GM12875 (cell line): ENCODE measurements around the gene THSD7A.

Experiments
- H3K4me3 ChIP-seq: one replicate; pipeline ENCODE4 v1.5.1; 2011; ENCODE audit warnings: low read depth, low read length, control low read depth
- TF ChIP-seq, protein P1 (sequence below): IDR thresholded peaks from 2 replicates; pipeline ENCODE4 v1.5.1; 2011; ENCODE audit warnings: low read depth, mild to moderate bottlenecking, control low read depth, inconsistent platforms, low read length, moderate library complexity, borderline replicate concordance; ENCODE audit not compliant: insufficient read depth

The THSD7A gene

DNA sequence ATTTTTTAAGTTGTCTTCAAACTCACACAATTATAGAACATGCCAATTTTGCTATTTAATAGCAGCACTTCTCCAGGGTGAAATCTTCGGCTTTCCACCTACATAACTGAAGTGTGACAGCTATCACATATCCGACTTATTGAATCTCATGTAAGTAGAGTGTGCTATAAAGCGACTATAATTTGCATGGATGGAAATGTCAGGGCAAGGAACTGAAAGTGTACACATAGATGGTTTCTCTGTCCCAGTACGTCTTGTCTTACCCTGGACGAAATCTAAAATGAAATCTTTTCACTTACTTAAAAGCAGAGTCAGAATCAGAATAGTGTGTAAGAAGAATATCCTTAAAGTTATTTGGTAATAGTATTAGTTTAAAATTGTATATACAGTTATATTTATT lies 132.3 kb downstream of the THSD7A start:
- TF ChIP-seq, protein P1, sequence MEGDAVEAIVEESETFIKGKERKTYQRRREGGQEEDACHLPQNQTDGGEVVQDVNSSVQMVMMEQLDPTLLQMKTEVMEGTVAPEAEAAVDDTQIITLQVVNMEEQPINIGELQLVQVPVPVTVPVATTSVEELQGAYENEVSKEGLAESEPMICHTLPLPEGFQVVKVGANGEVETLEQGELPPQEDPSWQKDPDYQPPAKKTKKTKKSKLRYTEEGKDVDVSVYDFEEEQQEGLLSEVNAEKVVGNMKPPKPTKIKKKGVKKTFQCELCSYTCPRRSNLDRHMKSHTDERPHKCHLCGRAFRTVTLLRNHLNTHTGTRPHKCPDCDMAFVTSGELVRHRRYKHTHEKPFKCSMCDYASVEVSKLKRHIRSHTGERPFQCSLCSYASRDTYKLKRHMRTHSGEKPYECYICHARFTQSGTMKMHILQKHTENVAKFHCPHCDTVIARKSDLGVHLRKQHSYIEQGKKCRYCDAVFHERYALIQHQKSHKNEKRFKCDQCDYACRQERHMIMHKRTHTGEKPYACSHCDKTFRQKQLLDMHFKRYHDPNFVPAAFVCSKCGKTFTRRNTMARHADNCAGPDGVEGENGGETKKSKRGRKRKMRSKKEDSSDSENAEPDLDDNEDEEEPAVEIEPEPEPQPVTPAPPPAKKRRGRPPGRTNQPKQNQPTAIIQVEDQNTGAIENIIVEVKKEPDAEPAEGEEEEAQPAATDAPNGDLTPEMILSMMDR: no peak
- no peak overlapping the region for H3K4me3 ChIP-seq

DNA sequence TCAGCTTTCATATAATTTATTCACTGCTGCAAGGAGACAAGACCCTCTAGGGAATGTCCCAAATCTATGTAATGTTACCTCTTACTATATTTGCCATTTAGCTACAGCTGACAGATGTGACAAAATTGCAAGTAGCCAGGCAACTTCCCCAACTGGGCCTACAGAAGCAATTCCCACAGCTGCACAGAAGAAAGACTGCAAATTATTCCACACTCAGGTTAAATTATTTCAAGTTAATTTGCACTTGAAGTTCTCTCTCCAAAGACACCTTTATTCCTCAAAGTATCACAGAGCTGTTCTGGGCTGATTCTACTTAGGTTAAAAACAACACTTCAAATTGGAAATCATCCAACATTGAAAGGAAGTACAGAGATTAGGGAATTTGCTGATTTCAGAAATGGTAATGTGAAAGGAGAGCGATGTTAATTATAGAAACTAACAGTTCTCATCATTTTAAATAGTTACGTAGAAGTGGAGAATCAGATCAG lies 133.6 kb downstream of the THSD7A start:
- TF ChIP-seq, protein P1: no peak
- no peak overlapping the region for H3K4me3 ChIP-seq

DNA sequence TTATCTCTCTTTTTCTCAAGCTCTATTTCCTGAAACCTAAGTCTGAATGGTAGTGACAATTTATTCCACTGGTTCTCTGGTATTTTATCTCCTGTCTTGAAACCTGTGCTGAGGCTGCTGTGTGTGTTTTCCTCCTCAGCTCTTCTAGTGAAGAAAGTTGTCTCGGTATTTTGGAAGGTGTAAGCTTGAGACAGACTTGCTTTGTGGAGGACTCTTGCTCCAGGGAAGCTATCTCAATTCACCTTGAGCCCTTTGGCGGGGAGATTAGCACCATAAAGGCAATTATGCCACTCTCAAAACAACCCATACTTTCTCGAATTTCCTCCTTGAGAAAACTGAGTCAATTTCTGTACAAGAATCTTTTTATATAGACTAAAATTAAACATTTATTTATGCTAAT lies 141.6 kb downstream of the THSD7A start:
- H3K4me3 ChIP-seq: no peak overlapping the region
- TF ChIP-seq, protein P1: no peak

DNA sequence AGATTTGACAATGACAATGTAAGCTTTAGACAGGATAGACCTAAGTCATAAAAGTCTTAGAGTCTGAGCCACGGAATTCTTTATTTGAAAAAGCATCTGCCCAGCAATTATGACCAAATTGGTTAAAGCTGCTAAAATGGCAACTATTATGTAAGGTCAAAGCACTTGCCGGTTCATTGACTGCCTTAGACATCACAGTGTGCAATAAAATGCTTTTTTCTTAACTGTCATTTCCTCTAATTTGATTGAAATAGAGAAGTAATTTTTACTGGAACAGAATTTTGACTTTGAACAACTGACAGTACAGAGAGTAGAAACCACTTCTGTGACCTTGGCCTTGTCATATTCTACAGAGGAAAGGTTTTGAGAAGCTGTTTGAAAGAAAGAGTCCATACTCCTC lies 142.9 kb downstream of the THSD7A start:
- no peak overlapping the region for H3K4me3 ChIP-seq
- TF ChIP-seq, protein P1: no peak

DNA sequence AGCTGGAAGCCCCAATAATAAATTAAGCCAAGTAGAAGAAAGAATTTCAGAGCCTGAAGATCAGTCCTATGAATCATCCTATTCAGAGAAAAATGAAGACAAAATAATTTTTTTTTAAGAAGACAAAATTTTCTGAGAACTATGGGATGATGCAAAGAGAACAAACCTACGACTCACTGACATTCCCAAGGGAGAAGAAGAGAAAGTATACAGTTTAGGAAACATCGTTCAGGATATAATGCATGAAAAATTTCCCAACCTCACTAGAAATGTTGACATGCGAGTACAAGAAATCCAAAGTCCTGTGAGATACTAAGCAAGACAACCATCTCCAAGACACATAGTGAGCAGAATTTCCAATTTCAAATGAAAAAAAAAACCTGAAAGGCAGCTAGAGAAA lies 150.5 kb downstream of the THSD7A start:
- TF ChIP-seq, protein P1: no peak
- no peak overlapping the region for H3K4me3 ChIP-seq

DNA sequence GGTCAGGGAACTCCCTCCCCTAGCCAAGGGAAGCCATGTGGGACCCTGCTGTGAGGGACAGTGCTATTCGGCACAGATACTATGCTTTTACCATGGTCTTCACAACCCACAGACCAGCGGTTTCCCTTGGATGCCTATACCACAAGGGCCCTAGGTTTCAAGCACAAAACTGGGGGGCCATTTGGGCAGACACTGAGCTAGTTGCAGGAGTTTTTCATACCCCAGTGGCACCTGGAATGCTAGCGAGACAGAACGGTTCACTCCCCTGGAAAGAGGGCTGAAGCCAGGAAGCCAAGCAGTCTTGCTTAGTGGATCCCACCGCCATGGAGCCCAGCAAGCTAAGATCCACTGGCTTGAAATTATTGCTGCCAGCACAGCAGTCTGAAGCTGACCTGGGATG lies 156.8 kb downstream of the THSD7A start:
- TF ChIP-seq, protein P1: no peak
- H3K4me3 ChIP-seq: no peak overlapping the region

DNA sequence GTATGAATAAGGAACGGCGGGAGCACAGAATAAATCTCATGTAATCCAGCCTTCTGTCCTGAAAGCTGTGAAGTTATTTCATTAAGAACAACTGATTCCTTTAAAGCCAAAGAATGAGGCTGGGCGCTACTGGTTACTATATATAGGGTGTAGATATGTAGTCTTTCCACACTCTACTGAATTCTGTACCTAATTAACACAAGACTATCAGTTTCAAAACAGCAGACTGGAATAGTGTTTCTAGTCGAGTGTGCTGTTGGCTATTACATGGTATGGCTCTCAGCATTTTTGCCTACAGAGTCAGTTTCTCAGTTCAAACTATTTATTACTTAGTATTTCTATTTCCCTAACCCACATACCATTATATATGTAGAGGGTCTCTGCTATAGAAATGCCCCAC lies 163.3 kb downstream of the THSD7A start:
- TF ChIP-seq, protein P1: no peak
- H3K4me3 ChIP-seq: no peak overlapping the region
